ENCODE data around the gene PCDHGB4.

DNA sequence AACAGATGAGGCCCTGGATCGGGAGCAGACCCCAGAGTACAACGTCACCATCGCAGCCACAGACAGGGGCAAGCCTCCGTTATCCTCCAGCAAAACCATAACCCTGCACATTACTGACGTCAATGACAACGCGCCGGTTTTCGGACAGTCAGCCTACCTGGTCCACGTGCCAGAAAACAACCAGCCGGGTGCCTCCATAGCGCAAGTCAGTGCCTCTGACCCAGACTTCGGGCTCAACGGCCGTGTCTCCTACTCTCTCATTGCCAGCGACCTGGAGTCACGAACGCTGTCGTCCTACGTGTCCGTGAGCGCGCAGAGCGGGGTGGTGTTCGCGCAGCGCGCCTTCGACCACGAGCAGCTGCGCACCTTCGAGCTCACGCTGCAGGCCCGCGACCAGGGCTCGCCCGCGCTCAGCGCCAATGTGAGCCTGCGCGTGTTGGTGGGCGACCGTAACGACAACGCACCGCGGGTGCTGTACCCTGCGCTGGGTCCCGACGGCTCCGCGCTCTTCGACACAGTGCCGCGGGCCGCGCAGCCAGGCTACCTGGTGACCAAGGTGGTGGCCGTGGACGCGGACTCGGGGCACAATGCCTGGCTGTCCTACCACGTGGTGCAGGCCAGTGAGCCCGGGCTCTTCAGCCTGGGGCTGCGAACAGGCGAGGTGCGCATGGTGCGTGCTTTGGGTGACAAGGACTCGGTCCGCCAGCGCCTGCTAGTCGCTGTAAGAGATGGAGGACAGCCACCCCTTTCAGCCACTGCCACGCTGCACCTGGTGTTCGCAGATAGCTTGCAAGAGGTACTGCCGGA is 31.8 kb downstream of the PCDHGB4 start:
- TF ChIP-seq, protein P1, sequence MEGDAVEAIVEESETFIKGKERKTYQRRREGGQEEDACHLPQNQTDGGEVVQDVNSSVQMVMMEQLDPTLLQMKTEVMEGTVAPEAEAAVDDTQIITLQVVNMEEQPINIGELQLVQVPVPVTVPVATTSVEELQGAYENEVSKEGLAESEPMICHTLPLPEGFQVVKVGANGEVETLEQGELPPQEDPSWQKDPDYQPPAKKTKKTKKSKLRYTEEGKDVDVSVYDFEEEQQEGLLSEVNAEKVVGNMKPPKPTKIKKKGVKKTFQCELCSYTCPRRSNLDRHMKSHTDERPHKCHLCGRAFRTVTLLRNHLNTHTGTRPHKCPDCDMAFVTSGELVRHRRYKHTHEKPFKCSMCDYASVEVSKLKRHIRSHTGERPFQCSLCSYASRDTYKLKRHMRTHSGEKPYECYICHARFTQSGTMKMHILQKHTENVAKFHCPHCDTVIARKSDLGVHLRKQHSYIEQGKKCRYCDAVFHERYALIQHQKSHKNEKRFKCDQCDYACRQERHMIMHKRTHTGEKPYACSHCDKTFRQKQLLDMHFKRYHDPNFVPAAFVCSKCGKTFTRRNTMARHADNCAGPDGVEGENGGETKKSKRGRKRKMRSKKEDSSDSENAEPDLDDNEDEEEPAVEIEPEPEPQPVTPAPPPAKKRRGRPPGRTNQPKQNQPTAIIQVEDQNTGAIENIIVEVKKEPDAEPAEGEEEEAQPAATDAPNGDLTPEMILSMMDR (IDR thresholded peaks at IDR 0.05; ENCODE audit: borderline replicate concordance, extremely low read depth, low read length, poor library complexity, severe bottlenecking): no peak
- no peak for TF ChIP-seq EZH2 (IDR thresholded peaks at IDR 0.05; ENCODE audit: borderline replicate concordance, low read depth, low read length, severe bottlenecking)

All from DND-41 (cell line).